SJCRH30 (cell line): ENCODE results near the gene KCNIP4. TPM values are rescaled to one million over a fixed set of nuclear protein-coding genes. Genes with fewer than 3 reads are reported as not detected.
A peak's percentile ranks its signal among the peaks of the same experiment; 100 is the strongest.

Experiments
- DNase-seq, 2 experiments: peaks; one replicate each; pipeline ENCODE4 v3.0.0-alpha.2; 2015 to 2020
- H3K27ac ChIP-seq: fragments of 250-450 bp; sonication (Bioruptor Pico); 2 replicates; pipeline ENCODE4 v1.5.1; 2020; ENCODE audit warnings: mild to moderate bottlenecking, moderate library complexity
- H3K27me3 ChIP-seq: fragments of 250-450 bp; sonication (Bioruptor Pico); 2 replicates; pipeline ENCODE4 v1.5.1; 2020; ENCODE audit warnings: mild to moderate bottlenecking, moderate library complexity
- H3K36me3 ChIP-seq: fragments of 250-450 bp; sonication (Bioruptor Pico); 2 replicates; pipeline ENCODE4 v1.5.1; 2020; ENCODE audit warnings: mild to moderate bottlenecking, moderate library complexity
- H3K4me1 ChIP-seq: fragments of 250-450 bp; sonication (Bioruptor Pico); 2 replicates; pipeline ENCODE4 v1.5.1; 2020; ENCODE audit warnings: mild to moderate bottlenecking, moderate library complexity
- H3K4me3 ChIP-seq: fragments of 250-450 bp; sonication (Bioruptor Pico); 2 replicates; pipeline ENCODE4 v1.5.1; 2020; ENCODE audit warnings: mild to moderate bottlenecking, moderate library complexity
- H3K9me3 ChIP-seq: fragments of 250-450 bp; sonication (Bioruptor Pico); replicated peaks from 2 replicates; pipeline ENCODE4 v1.5.1; 2020; ENCODE audit warnings: mild to moderate bottlenecking, moderate library complexity
- total RNA-seq: library from RNA; depleted of rRNA; stranded (reverse); fragments of >200 nt; shearing (Covaris generic); gene quantifications from 2 replicates; pipeline ENCODE4 v1.2.3, GENCODE V29; 2014

Gene KCNIP4
- total RNA-seq, 1 experiment from 2014 or later: 0.67 TPM

DNA sequence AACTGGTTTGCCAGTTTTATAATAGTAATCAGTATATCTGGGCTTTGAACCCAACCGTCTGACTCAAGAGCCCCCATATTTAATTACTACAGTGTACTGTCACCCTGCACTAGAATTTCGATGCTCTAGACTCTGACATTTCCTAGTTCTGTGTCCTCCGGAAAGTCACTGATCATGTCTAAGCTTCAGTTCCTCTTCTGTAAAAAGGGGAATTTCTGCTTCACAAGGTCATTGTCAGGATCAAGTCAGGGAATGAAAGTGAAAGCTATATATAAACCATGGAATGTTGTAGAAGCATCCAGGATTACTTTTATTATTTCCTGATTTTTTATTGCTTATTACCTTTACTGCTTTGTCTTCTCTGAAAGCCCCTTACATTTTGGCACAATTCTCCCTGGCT is 4.0 kb upstream of the KCNIP4 start:
- no peaks in the 10 kb centered on the region for H3K9me3 ChIP-seq
- no peaks in the 10 kb centered on the region for H3K36me3 ChIP-seq
- no peak for DNase-seq
- H3K4me1 ChIP-seq: no peaks in the 10 kb centered on the region
- H3K27me3 ChIP-seq: no peaks in the 10 kb centered on the region
- no peak overlapping the region for H3K27ac ChIP-seq
- no peak overlapping the region for H3K4me3 ChIP-seq

DNA sequence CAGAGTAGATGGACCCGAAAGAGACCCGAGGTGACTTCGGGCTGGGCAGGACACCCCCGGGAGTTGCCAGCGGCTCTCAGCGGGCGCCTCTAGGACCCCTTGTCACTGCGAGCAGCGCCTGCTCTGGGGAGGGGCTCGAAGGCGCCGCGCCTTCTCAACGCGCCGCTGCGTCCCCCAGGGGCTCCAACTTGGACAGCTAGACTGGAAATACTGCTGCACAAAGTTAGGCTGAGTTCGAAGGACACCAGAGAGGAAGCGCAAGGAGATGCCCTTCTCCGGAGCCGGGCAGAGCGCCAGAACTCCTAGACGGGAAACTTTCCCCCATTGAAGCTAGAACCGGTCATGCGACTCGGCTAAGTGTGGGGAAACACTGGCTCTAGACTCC is 493 bp upstream of the KCNIP4 start:
- H3K36me3 ChIP-seq: no peaks in the 10 kb centered on the region
- H3K27me3 ChIP-seq: no peaks in the 10 kb centered on the region
- H3K27ac ChIP-seq: no peak overlapping the region
- no peak overlapping the region for H3K4me3 ChIP-seq
- H3K4me1 ChIP-seq: no peaks in the 10 kb centered on the region
- no peak for DNase-seq
- no peaks in the 10 kb centered on the region for H3K9me3 ChIP-seq

DNA sequence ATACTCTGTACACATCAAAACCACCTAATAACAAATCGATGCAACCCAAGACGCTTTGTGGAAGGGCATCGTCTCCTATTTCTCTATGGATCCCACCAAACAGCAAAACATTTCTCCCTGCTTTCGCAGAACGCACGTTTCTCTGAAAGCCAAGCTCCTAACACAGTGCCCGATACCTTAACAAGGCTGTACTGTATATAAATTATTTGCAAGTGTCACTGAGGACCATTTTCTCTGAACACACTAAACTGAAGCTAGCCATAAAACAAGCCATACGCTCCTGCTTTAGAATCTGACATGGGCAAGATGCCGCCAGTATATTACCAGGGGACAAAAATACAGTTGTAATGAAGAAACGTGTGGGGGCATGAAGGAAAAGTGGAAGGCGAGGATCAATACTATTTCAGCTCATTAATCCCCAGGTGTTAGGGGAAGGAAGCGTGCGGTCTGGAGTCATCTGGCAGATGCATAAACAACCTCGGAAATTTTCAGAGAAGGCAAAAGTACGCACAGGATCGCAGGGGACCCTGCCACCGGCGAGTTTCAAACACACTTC is 703 bp downstream of the KCNIP4 start:
- Histone ChIP-seq H3K4me1 (no peaks in the 10 kb centered on the region), H3K27ac (no peak overlapping the region), H3K27me3 (no peaks in the 10 kb centered on the region), H3K36me3 (no peaks in the 10 kb centered on the region), H3K9me3 (no peaks in the 10 kb centered on the region), H3K4me3 (no peak overlapping the region)
- DNase-seq: no peak

DNA sequence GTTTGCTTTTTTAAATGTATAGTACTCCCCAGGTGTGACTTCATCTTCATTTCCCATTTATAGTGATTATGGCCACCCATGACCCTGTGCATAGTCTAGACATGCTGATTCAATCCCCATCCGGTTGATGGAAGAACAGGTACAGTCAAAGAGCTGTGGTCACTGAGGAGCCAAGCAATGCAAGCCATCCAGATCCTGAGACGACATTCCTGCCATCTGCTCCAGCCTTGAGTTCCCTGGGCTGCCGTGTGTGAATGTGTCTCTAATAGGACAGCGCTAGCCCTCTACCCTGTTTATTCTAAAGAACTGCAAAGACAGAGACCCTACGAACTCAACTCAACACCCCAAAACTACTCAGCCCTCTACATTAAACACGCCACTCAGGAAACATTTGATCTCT is 1.7 kb downstream of the KCNIP4 start:
- H3K4me3 ChIP-seq: no peak overlapping the region
- H3K27me3 ChIP-seq: no peaks in the 10 kb centered on the region
- H3K9me3 ChIP-seq: no peaks in the 10 kb centered on the region
- no peak overlapping the region for H3K27ac ChIP-seq
- DNase-seq: no peak
- no peaks in the 10 kb centered on the region for H3K4me1 ChIP-seq
- no peaks in the 10 kb centered on the region for H3K36me3 ChIP-seq

DNA sequence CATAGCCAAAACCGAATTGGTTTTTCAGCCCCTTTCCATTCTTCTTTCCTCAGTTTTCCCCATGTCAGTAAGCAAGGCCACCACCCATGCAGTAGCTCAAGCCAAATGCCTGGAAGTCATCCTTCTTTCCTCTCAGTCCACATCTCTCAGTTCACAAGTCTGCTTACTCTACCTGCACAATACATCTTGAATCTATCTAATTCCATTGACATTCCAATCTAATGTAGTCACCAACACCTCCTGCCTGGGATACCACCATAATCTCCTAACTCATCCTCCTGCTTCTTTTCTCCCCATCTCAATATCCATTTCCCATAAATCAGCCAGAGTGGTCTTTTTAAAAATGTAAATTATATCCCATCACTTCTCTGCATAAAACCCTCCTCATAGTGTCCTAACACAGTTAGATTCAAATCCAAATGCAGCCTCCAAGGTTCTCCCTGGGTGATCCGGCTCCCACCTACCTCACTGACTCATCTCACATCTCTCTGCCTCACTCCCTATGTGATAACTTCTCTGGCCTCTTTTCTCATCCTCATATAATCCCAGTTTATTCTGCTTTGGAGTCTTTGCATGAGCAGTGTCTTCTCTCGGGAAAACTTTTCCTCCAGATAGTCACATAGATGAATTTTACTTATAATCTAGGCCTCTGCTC is 26.9 kb downstream of the KCNIP4 start:
- no peak overlapping the region for H3K4me3 ChIP-seq
- no peaks in the 10 kb centered on the region for H3K4me1 ChIP-seq
- H3K36me3 ChIP-seq: no peaks in the 10 kb centered on the region
- H3K9me3 ChIP-seq: 0 out of 2 replicates have a peak, but pooled peaks cover 3% of the 10 kb centered on the region
- H3K27ac ChIP-seq: no peak overlapping the region
- H3K27me3 ChIP-seq: no peaks in the 10 kb centered on the region
- no peak for DNase-seq

DNA sequence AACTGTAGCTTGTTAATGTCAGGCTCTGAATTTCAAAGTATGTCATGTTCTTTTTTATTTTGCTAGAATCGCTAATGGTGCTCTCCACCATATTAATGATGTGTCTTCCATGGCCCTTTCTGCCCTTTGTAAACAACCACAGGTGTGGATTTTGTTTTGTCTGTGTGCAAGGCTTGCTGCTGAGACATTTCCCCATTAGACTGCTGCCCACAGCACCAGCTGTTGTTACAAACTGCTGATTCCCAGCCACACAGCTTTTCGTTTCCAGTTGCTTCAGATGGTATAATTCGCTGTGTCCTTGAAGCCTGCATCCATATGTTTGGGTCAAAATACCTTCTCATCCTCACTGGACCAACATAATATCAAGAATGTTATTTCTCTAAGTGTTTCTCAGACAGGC is 32.8 kb downstream of the KCNIP4 start:
- Histone ChIP-seq H3K9me3 (no peaks in the 10 kb centered on the region), H3K4me3 (no peak overlapping the region), H3K4me1 (no peaks in the 10 kb centered on the region), H3K27ac (no peak overlapping the region), H3K36me3 (no peaks in the 10 kb centered on the region), H3K27me3 (no peaks in the 10 kb centered on the region)
- peak; percentile 2 to 9 for DNase-seq

DNA sequence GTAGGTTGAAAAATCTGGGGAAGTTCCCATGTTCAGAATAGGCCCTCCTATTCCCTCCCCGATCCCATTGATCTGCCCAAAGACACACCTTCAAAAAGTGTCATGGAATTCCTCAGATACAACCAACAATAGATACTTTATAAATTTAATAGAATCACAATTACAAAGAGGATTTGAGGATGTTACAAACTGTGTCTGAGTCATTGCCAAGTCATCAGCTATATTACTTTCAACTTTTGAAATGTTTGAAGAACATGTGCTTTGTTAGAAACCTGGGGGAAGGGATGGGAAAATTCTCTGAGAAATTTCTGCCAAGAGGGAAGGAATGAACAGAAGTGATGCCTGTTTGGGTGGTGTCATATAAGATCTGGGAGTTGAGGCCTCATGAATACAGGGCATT is 46.7 kb downstream of the KCNIP4 start:
- no peaks in the 10 kb centered on the region for H3K27me3 ChIP-seq
- H3K27ac ChIP-seq: no peak overlapping the region
- H3K9me3 ChIP-seq: no peaks in the 10 kb centered on the region
- H3K4me3 ChIP-seq: no peak overlapping the region
- H3K36me3 ChIP-seq: no peaks in the 10 kb centered on the region
- H3K4me1 ChIP-seq: no peaks in the 10 kb centered on the region
- no peak for DNase-seq

DNA sequence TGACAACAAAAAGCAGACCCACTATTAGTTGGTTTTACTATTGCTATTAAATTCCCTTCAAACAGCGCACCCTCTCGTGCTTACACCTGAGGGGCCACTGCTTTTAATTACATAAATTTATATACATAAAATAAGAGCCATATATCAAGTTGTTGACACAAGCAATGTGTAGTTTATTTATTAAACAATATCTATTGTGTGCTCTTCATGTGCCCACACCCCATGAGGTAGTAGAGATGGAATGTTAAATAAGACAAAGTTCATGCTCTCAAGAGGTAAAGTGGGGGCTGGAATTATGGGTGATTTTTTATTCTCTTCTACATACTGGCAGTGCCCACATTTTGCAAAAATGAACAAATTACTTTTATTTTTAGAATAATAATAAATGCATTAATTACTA is 47.3 kb downstream of the KCNIP4 start:
- H3K27ac ChIP-seq: no peak overlapping the region
- H3K9me3 ChIP-seq: no peaks in the 10 kb centered on the region
- no peak overlapping the region for H3K4me3 ChIP-seq
- no peaks in the 10 kb centered on the region for H3K4me1 ChIP-seq
- H3K27me3 ChIP-seq: no peaks in the 10 kb centered on the region
- DNase-seq: no peak
- no peaks in the 10 kb centered on the region for H3K36me3 ChIP-seq

DNA sequence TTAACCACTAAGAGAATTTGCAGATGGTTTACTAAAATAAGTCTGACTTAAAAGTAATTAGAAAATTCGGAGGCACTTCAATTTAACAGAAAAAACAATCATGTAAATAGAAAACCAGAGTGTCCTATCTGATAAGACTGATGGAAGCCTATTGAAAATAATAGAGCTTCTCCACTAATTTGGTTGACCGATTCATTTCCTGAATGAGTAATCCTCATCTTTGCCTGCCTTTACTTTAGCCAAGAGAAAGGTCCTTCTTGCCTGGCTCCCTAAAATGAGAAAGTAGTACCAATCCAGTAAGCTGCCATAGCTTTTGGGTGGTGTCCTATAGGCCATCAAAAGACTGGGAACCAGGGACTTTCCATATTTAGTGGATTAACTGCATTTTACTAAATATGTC is 48.4 kb downstream of the KCNIP4 start:
- Histone ChIP-seq H3K27ac (no peak overlapping the region), H3K4me3 (no peak overlapping the region), H3K27me3 (no peaks in the 10 kb centered on the region), H3K4me1 (no peaks in the 10 kb centered on the region), H3K9me3 (no peaks in the 10 kb centered on the region), H3K36me3 (no peaks in the 10 kb centered on the region)
- DNase-seq: no peak

DNA sequence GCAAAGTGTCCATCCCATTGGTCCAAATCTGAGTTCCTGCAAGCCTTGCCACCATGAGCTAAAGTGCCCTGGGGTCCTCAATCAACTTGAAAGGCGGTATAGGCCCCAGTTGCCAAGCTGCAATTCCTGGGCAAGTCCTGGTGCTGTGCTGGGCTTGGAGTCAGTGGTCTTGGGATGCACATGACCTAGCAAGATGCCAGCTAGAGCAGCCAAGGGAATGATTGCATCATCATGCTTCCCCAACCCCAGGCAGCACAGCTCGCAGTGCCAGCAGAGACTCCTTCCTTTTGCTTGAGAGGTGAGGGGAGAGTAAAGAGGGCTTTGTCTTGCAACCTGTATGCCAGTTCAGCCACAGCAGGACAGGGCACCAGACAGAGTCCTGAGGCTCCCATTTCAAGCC is 50.5 kb downstream of the KCNIP4 start:
- Histone ChIP-seq H3K9me3 (no peaks in the 10 kb centered on the region), H3K27me3 (no peaks in the 10 kb centered on the region), H3K36me3 (no peaks in the 10 kb centered on the region), H3K4me3 (no peak overlapping the region), H3K27ac (no peak overlapping the region), H3K4me1 (no peaks in the 10 kb centered on the region)
- no peak for DNase-seq

DNA sequence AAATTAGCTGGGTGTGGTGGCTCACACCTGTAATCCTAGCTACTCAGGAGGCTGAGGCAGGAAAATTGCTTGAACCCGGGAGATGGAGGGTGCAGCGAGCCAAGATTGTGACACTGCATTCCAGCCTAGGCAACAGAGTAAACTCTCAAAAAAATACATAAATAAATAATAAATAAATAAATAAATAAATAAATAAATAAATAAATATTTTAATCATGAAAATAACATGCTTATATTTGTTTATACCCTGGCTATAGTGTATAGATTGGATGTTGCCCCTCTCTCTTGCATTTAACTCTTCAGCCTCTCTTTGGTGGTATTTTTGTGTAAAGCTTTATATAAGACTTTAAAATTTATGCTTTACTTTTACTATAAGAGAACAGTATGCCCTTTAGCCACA is 51.8 kb downstream of the KCNIP4 start:
- Histone ChIP-seq H3K27ac (no peak overlapping the region), H3K4me1 (no peaks in the 10 kb centered on the region), H3K27me3 (no peaks in the 10 kb centered on the region), H3K4me3 (no peak overlapping the region), H3K36me3 (no peaks in the 10 kb centered on the region), H3K9me3 (no peaks in the 10 kb centered on the region)
- DNase-seq: no peak

DNA sequence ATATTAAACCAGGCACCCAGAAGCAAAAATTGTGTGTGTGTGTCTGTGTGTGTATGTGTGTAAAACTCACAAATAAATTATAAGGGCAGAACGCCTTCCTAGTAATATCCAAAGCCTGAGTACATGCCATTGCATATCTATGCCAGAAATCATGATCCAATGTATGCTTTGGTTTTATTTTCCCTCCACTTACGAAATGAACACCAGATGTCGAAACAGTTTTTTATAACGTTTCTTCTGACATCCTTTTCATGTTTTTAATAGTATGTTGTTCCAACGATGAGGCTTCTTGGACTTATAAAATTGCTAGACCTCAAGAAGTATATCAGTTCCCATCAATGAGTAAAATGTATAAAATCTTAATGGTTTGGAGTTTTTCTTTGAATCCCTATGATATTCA is 55.4 kb downstream of the KCNIP4 start:
- Histone ChIP-seq H3K27ac (no peak overlapping the region), H3K36me3 (no peaks in the 10 kb centered on the region), H3K27me3 (no peaks in the 10 kb centered on the region), H3K4me3 (no peak overlapping the region), H3K4me1 (no peaks in the 10 kb centered on the region), H3K9me3 (no peaks in the 10 kb centered on the region)
- no peak for DNase-seq

DNA sequence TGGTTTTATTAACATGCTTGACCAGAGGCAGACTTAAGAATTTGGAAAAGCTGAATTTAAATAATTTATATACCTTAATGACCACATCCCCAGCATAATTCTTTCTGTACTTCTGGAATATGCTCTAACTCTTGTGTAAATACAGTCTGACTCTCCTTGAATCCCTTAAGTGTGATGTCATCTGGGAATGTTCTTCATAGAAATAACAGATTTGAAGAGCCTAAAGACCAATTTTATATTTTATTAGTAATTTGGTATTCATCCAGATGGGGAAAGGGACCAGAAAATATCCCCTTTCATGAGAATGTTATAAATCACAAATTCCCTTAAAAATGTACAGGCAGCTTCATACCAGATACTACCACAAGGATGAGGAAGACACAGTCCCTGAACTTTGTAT is 58.3 kb downstream of the KCNIP4 start:
- H3K36me3 ChIP-seq: no peaks in the 10 kb centered on the region
- no peaks in the 10 kb centered on the region for H3K27me3 ChIP-seq
- DNase-seq: no peak
- no peak overlapping the region for H3K27ac ChIP-seq
- no peak overlapping the region for H3K4me3 ChIP-seq
- no peaks in the 10 kb centered on the region for H3K9me3 ChIP-seq
- H3K4me1 ChIP-seq: no peaks in the 10 kb centered on the region

DNA sequence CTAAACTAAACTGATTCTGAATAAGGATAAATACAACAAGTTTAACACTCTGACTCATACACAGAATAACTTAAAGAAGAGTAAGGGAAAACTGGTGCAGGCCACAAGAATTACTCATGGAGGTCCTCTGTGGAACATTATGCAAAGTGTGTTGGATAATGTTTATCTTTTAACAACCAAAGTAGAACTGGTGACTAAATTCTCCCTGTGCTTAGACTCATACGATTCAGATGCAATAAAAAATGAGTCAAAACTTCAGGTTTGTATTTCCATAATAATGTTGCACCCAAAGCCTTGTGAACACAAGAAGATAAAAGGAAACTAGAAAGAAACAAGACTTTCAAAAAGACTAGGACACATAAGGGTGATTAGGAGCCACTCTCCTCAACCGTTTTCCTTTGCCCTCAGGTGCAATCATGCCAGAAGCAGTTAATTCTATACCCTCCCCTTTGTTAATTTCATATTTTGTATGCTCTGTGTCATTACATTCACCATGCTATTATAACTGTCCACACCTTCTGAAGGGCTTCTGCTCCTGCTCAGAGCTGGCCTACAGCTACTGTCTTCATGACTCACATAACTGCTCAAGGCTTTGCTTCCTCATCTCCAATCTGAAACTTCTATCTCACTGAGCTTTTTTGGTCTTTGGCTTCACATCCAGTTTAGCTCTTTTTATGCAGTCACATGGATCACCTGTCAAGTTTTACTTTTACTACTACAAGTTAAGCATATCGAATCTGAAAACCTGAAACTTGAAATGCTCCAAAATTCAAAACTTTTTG is 60.2 kb downstream of the KCNIP4 start:
- Histone ChIP-seq H3K4me1 (no peaks in the 10 kb centered on the region), H3K4me3 (no peak overlapping the region), H3K9me3 (no peaks in the 10 kb centered on the region), H3K27ac (no peak overlapping the region), H3K27me3 (no peaks in the 10 kb centered on the region), H3K36me3 (no peaks in the 10 kb centered on the region)
- no peak for DNase-seq

DNA sequence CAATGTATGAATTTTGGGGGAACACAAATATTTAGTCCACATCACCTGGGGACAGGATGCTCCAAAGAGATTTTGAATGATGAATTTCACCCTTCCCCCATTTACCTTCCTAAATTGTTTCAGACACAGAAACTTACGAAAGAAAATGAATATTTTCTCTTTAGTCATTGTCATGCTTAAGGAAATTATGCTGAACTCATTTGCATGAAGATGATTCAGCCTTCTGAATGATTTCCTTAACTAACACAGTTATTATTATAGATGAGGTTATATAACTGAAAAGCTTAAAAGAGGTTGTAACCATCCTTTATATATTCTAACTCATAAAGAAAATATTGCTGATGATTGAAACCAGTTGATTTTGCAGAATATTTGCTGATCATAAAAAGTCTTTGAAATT is 61.1 kb downstream of the KCNIP4 start:
- no peak for DNase-seq
- H3K27ac ChIP-seq: no peak overlapping the region
- no peak overlapping the region for H3K4me3 ChIP-seq

DNA sequence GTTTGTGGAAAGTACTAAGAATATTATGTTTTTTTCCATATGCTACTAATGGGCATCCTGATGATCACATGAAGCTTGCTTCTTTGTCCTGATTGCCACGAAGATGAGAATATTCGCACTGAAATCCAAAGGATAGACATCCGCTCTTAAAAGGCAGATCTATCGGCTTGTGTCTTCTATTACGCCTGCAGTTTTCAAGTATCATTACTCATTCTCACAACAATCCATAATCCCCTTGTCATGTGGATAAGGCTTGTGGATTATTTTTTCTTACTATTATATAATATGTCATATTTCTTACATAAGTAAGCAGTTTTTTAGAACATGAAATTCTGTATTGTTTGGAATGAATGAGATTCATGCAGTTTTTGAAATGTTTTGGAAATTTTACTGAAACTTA is 62.8 kb downstream of the KCNIP4 start:
- Histone ChIP-seq H3K36me3 (no peaks in the 10 kb centered on the region), H3K27ac (no peak overlapping the region), H3K27me3 (no peaks in the 10 kb centered on the region), H3K4me1 (no peaks in the 10 kb centered on the region), H3K4me3 (no peak overlapping the region), H3K9me3 (no peaks in the 10 kb centered on the region)
- DNase-seq: no peak

More for the DNA sequence above, 61.1 kb downstream of the KCNIP4 start:
- Histone ChIP-seq H3K27me3 (no peaks in the 10 kb centered on the region), H3K4me1 (no peaks in the 10 kb centered on the region), H3K9me3 (no peaks in the 10 kb centered on the region), H3K36me3 (no peaks in the 10 kb centered on the region)
